Activated T-helper 1 cell treated with anti-CD3 and anti-CD28 coated beads, Interleukin-2, amount 50 U/mL, for 16 hours (primary cell): ENCODE measurements around the gene UNC93A.
"Not testable (repeated sequence)": the region's sequence is repeated elsewhere in the genome, so short reads cannot be mapped to it uniquely, and the experiment has no call there.

Experiments used
- DNase-seq, 2 donors: peaks; one replicate each; pipeline ENCODE4 v3.0.0-alpha.2; 2020; ENCODE audit warnings: low read depth in 1 of 2, low spot score in 1 of 2

UNC93A gene

DNA sequence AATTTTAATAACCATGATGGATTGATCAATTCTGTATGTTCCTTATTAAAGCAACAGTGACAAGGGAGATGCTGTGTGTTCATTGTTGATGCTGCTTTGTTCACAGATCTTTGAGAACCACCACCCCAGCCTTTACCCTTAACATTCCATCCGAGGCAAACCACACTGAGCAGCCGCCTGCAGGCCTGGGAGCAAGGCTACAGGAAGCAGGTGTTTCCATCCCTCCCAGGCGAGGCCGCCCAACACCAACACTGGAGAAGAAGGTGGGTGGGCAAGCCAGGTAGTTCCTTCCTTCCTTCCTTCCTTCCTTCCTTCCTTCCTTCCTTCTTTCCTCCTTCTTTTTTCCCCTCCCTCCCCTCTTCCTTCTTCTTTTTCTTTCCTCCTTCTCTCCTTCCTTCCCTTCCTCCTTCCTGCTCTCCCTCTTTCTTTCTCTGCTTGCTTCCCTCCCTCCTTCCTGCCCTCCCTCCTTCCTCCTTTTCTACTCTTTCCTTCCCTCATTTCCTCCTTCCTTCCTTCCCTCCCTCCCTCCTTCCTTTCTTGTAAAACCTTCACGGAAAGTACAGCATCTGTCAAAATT lies 47.5 kb downstream of the UNC93A start:
- DNase-seq: no peak

DNA sequence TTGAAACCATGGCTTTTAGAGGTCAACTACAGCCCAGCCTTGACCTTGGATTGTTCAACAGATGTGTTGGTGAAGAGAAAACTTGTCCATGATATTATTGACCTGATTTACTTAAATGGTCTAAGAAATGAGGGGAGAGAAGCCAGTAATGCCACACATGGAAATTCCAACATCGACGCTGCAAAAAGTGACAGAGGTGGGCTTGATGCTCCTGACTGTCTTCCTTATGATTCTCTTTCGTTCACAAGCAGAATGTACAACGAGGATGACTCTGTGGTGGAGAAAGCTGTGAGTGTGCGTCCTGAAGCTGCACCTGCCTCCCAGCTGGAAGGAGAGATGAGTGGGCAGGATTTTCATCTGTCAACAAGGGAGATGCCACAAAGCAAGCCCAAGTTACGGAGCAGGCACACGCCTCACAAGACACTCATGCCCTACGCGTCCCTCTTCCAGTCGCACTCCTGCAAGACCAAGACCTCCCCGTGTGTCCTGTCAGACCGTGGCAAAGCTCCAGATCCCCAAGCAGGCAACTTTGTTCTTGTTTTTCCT lies 50.0 kb downstream of the UNC93A start:
- DNase-seq: no peak

- DNase-seq: no peak
Observed at GRCh38 chr6:167341665-167342655, 50.8 kb downstream of the UNC93A start.

- no peak for DNase-seq
Observed at GRCh38 chr6:167342879-167343610, 51.9 kb downstream of the UNC93A start.

- DNase-seq: no peak
Observed at GRCh38 chr6:167345348-167345747, 54.2 kb downstream of the UNC93A start.

- DNase-seq: no peak
Observed at GRCh38 chr6:167345960-167346359, 54.8 kb downstream of the UNC93A start.

- DNase-seq: no peak
Observed at GRCh38 chr6:167347226-167347625, 56.1 kb downstream of the UNC93A start.

GRCh38 chr6:167349631-167350274 lies 58.6 kb downstream of the UNC93A start:
- no peak for DNase-seq

DNA sequence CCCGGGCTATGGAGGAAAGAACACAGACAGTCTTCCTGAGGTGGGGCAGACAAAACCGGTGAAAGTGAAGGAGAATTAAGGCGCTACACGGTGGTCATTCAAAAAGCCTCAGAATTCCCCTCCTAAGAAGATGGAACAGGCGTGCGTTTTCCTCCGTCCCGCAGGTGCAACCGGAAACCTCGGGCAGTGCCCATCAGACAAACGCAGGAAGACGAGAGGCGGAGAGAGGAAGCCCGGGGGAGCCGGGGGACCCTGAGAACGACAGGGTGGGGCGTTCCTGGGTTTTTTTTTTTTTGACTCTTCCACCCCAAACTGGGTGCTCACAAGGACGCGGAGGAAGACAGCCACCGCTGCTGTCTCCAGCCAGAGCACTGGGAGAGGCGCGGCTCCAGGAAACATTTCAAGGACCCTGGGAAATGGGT lies 59.2 kb downstream of the UNC93A start:
- DNase-seq: no peak

DNA sequence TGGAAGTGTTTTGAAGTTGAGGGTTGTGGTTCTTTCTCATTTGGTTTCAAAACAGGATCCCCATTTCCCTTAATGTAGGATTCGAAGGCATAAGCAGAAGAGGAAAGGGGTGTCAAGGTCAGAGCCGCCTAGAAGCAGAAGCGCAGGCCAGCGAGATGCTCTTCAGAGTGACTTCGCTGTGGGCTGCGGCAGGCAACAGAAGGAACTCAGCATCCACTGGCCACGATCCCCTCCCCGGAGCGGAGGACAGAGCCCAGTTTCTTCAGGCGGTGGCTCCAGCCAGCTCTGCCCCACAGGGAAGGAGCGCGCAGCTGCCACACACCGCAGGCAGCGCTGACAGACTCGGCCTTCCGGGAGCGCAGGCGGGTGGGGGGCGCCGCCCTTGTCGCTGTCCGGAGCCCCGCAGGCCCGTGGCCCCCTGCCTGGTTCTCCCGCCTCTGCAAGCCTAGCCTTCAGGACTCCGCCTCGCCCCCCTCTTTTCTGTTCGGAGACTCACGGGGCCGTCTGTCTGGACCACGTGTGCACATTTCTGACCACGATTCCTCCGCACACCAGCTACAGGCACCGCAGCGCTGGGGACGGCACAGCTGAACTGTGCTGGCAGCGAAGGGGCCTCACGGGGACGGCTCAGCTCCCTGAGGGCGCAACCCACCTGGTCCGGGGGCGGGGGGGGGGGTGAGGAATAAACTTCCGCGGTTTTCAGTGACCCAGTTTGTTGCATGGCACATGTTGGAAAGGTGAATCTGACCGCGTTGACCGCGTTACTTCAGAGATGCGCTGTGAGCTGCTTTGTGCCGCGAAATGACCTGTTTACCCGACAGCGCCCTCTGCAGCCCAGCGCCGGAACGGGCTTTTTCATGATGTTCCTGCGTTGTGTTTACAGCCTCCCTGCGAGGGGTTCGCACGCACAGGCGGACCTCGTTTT lies 59.9 kb downstream of the UNC93A start:
- DNase-seq: peak; percentile 74 to 79

- DNase-seq: no peak
Observed at GRCh38 chr6:167351656-167352345, 60.7 kb downstream of the UNC93A start.

DNA sequence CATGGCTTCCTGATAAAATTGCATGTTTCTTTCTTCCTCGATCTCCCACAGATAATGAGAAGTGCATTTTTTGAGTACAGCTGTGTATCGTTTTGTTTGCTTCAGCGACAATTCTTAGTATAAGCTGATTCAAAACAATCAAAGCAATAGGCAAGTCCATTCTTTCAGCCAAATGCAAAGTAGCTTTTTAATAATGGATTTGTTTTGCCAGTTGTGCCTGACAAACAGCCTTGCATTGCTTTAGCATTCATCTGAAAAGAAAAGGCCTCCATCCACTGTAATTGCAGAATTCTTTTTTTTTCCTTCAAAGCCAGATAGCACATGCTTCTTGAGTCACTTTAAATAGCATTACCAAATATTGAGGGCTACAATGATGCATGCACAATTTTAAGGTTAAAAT lies 65.8 kb downstream of the UNC93A start:
- DNase-seq: no peak

DNA sequence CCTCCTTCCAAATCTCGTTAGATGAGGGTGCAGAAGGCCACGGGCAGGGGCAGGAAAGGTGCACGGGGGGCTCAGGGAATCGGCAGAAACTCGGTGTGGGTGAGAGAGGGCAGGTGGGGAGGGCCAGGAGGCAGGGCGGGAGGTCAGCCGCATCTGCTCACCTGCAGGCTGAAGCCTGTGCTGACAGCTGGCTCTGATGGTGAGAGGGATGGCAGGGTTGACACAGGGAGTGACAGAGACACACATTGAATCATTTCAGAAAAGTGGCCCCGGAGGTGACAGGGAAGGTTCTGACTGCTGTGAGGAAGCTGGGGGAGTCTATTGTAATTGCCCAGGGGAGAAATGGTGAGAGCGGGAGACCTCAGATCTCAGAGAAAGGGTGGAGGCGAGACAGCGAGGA lies 67.3 kb downstream of the UNC93A start:
- DNase-seq: not testable (repeated sequence)

DNA sequence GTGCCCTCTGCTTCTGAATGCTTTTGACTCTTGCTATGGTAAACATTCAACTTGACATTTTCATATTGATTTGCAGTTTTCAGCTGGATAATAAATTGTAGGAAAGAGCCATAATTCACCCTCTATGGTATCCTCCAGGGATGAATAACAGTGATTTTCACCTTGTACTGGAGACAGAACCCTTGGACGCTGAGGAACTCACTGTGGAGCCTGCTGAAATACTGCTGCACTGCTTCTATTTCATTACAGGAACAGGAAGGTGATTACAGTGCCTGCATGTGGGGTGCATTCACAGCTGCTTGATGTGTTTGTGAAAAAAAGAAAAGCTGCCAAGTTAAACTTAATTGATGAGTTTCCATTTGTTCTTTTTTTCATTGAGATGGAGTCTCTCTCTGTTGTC lies 70.1 kb downstream of the UNC93A start:
- not testable (repeated sequence) for DNase-seq
